22Rv1 (cell line): ENCODE measurements around the gene NFIA.

Source experiments
- ZFX ChIP-seq: fragments of 450-650 bp; IDR thresholded peaks from 2 replicates; pipeline ENCODE4 v1.6.1; 2017; ENCODE audit warnings: antibody characterized with exemption, borderline replicate concordance
- TF ChIP-seq, protein P1 (sequence below): fragments of 450-650 bp; IDR thresholded peaks from 2 replicates; pipeline ENCODE4 v1.5.1; 2017; ENCODE audit warnings: mild to moderate bottlenecking

DNA sequence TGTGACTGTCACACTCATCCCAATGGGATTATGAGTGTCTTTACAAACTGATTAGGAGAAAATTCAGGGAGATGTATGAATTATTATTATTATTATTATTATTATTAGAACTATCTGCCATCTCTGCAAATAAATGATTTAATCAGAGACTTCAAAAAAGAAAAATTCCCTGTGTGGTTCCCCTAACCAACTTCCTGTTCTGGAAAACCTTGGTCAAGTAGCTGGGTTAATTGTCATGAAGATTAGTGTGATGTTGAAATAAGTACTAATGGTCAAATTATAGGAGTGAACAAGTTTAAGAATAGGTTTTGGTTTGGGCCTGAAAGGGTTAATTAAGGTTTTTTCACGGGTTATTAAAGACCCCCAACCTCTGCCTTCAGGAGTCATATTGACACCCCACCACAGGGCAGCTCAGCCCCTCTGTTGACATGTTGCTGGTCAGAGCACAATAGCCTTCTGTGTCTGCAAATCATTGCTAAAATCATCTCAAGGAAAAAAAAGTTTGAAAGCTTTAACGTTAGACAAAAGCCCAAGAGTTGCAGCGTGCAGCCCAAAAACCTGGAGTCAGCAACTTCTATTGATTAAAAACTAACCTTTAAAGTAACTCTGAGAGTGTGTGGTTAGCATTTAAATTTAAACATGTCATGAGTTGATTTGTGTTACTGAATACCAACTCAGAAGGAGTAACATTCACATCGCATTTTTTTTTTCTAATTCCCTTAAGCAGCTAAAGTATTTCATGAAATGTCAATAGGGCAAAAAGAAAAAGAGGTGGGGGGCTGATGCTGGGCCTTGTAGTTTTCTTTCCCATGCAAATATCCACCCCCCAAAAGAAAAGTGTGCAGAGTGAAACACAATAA is 370.0 kb downstream of the NFIA start:
- TF ChIP-seq, protein P1, sequence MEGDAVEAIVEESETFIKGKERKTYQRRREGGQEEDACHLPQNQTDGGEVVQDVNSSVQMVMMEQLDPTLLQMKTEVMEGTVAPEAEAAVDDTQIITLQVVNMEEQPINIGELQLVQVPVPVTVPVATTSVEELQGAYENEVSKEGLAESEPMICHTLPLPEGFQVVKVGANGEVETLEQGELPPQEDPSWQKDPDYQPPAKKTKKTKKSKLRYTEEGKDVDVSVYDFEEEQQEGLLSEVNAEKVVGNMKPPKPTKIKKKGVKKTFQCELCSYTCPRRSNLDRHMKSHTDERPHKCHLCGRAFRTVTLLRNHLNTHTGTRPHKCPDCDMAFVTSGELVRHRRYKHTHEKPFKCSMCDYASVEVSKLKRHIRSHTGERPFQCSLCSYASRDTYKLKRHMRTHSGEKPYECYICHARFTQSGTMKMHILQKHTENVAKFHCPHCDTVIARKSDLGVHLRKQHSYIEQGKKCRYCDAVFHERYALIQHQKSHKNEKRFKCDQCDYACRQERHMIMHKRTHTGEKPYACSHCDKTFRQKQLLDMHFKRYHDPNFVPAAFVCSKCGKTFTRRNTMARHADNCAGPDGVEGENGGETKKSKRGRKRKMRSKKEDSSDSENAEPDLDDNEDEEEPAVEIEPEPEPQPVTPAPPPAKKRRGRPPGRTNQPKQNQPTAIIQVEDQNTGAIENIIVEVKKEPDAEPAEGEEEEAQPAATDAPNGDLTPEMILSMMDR = no peak
- no peak for TF ChIP-seq ZFX
